GM12873 (cell line): ENCODE data around the gene CMTM7.

Source experiments
- TF ChIP-seq, protein P1 (sequence below): IDR thresholded peaks from 2 replicates; pipeline ENCODE4 v1.5.1; 2012; ENCODE audit warnings: low read depth, mild to moderate bottlenecking, moderate library complexity, low read length, control low read depth; ENCODE audit not compliant: insufficient read depth; ENCODE audit errors: missing control alignments

Gene CMTM7

DNA sequence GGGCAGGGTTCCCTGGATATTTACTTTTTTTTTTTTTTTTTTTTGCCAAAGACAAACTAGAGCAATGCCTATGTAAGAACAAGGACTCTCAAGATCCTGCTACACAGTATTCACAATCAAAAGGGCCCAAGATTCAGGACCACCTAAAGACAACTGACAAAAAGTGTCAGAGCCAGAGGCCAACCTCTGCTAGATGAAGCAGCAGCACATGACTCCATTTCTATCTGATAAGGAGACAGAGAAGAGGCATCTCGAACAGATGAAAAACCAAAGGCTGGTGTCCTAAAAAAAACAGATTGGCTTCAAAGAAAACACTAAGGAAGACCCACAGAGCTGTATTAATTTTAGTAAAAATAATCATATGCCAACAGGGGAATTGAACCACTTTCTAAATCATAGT, 91.0 kb downstream of the CMTM7 start:
- TF ChIP-seq, protein P1, sequence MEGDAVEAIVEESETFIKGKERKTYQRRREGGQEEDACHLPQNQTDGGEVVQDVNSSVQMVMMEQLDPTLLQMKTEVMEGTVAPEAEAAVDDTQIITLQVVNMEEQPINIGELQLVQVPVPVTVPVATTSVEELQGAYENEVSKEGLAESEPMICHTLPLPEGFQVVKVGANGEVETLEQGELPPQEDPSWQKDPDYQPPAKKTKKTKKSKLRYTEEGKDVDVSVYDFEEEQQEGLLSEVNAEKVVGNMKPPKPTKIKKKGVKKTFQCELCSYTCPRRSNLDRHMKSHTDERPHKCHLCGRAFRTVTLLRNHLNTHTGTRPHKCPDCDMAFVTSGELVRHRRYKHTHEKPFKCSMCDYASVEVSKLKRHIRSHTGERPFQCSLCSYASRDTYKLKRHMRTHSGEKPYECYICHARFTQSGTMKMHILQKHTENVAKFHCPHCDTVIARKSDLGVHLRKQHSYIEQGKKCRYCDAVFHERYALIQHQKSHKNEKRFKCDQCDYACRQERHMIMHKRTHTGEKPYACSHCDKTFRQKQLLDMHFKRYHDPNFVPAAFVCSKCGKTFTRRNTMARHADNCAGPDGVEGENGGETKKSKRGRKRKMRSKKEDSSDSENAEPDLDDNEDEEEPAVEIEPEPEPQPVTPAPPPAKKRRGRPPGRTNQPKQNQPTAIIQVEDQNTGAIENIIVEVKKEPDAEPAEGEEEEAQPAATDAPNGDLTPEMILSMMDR = no peak

DNA sequence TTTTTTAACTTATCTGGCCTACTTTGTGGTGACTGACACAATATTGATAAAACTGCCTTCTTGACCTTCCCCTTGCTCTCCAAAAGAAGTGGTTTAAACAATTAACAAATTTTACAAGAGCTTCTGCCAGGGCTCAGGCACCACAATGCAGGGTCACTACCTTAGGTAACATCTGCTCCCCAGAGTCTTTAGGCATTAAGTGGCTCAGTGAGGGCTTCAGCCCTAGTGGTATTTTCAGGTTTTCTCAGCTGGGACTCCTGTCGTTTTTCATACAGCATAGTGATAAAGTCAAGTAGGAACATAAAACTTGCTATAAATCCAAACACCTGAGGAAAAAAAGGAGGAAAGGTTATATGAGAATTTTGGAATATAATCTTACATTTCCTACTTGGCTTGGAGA, 92.1 kb downstream of the CMTM7 start:
- TF ChIP-seq, protein P1 = no peak

DNA sequence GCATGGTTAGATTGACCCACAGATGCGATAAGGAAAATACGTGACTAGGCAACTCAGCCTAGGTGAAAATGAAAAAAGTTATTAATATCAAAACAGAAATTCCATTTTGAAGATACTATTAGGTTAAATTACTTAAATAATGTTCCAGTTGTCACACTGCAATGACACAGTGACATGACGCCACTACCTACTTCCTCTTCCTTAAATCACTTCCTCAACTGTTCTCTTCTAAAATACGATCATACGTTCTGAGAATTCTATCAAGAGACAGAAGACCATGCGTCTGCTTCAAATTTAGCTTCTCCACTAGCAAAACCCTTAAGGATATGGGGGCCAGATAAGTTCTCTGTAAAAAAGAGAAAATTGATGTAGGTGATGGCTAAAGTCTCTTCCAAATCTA, 92.8 kb downstream of the CMTM7 start:
- TF ChIP-seq, protein P1 = no peak

DNA sequence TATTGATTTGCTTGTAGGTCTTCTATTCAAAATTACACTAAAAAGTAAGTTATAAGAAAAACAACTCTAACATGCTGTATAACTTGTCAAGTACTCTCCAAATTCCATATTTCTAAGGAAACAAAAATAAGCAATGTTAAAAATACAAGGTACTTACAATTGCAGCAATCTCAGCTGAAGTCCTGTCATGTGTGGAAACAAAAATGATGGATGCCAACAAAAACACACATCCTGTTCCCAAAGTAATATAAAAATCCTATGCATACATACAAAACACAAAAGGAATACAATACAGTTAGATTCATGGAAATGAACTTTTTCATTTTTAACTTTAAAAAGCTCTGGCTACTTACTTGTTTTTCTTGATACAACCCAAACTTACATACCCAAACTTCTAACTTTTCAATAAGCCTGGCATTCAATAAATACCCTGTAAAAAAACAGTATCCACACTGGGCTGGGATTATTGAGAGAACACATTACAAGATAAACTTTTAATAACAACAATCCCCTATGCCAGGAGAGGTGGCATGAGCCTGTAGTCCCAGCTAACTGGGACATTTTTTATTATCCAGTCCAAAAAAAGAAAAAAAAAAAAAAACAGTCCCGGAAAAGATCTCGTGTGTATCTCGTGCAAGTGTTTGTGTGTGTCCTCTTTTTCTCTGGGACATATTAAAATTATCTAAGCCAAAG, 96.3 kb downstream of the CMTM7 start:
- TF ChIP-seq, protein P1 = no peak

DNA sequence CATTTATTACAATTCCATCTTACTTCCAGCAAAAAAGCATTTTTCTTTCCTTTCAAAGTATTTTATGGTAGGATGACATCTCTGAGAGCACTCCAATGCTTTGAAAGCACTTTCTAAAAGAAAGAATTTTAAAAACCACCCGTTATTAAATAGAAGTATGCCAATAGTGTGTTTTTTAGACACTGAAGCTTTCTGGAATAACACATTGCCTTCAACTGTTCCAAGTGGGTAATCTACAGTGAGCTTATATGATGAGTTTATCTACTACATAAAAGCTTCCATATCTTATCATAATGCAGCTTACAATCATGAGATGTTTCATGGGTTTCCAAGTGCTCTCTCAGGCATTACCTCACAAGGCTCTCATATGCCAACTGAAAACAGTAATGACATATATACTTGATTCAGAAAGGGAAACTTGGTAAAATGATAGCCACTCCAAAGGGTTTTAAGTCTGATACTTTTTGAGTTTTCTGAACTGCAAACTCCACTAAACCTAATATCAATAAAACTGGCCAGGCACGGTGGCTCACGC, 96.9 kb downstream of the CMTM7 start:
- TF ChIP-seq, protein P1 = no peak

DNA sequence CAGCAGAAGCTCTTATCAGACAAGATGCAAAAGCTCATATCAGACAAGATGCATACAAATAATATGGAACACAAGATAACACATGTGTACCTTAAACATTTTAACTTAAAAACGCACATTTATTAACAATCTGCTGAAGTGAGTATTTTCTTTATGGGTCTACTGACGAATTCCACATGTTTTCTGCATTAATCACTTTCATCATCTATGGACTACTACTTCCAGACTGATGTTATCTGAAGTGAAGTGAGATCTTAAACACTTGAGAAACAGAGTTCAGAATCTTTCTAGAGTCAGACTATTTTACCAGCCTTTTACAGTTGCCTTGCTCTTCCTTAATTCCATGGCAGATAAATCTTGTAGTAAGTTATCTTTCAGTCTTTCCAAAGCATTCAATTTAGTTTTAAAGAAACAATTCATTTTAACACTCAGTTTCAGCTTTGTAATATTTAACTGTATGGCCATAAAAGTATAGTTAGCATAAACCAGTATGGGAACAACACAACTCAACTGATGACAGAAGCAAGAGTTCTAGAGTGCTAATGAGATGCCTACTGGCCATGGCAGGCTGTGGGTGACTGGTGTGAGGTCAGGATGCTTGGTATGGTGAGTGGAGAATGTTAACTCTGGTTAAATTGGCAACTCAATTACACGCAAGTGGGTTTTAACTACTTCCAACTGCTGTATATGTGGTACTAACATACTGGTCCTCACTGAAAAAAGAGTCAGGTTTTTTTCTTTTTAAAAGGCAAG, 101.2 kb downstream of the CMTM7 start:
- TF ChIP-seq, protein P1 = no peak
